Left lung (tissue), 10 donors: ENCODE data around the gene ARHGEF38. TPM values are rescaled to one million over a fixed set of nuclear protein-coding genes. Genes with fewer than 3 reads are reported as not detected.
A peak's percentile ranks its signal among the peaks of the same experiment; 100 is the strongest.

ENCODE experiments used
- ATAC-seq: fragments of 200-7000 bp; cut with Tn5 transposase; one replicate; pipeline ENCODE4 v1.9.1; 2020; ENCODE audit warnings: moderate library complexity
- DNase-seq, 4 donors: peaks; one replicate each; pipeline ENCODE4 v3.0.0-alpha.2; 2013 to 2020
- H3K27ac ChIP-seq, 2 donors: fragments of 200-600 bp; sonication (generic) in 1 of 2; one replicate each; pipeline versions ENCODE4 v1.5.0 to v1.8.0; 2020 to 2021
- H3K27me3 ChIP-seq, 2 donors: fragments of 200-600 bp; sonication (generic) in 1 of 2; one replicate each; pipeline versions ENCODE4 v1.5.0 to v1.8.0; 2020 to 2021
- H3K36me3 ChIP-seq, 2 donors: fragments of 200-600 bp; sonication (generic) in 1 of 2; one replicate each; pipeline versions ENCODE4 v1.5.0 to v1.8.0; 2020 to 2021
- H3K4me1 ChIP-seq, 2 donors: fragments of 200-600 bp; one replicate each; pipeline ENCODE4 v1.8.0; 2021
- H3K4me3 ChIP-seq, 2 donors: fragments of 200-600 bp; sonication (generic) in 1 of 2; one replicate each; pipeline versions ENCODE4 v1.5.0 to v1.8.0; 2020 to 2021; ENCODE audit warnings: mild to moderate bottlenecking in 1 of 2
- H3K9me3 ChIP-seq, 2 donors: fragments of 200-600 bp; sonication (generic) in 1 of 2; one replicate each; pipeline versions ENCODE4 v1.5.0 to v1.8.0; 2020 to 2021
- intact Hi-C, 2 donors: fragments of 100-400 bp; cut with DNase I; formaldehyde crosslinking; loops; one replicate each; pipeline versions ENCODE4 v1.11.2 to v1.14.2; 2022
- polyA plus RNA-seq, 6 donors: library from polyadenylated mRNA; unstranded; fragments of 120-200 nt; gene quantifications; one replicate each; pipeline ENCODE4 v1.2.1, GENCODE V29; 2013; ENCODE audit not compliant: insufficient read length in 6 of 6
- total RNA-seq, 2 donors: library from RNA; stranded (reverse); fragmentation: NEBNext Ultra II Directional; extraction: Animal tissue kit (Norgen Biotek cat#: 25700); gene quantifications; one replicate each; pipeline ENCODE4 v1.2.1, GENCODE V29; 2021
- TF ChIP-seq, protein P1 (sequence below), 2 donors: fragments of 200-600 bp; sonication (generic) in 1 of 2; IDR thresholded peaks; one replicate each; pipeline versions ENCODE4 v1.5.0 to v1.8.0; 2021; ENCODE audit warnings: antibody characterized with exemption in 2 of 2
- donor health status: DM: no; HTN: yes; CAD: no.
- donor health status: DM: no; HTN: no; CAD: no.

The ARHGEF38 gene
- total and polyA plus RNA-seq, 8 donors, result 5.0 to 12.1 (median 8.4) TPM

DNA sequence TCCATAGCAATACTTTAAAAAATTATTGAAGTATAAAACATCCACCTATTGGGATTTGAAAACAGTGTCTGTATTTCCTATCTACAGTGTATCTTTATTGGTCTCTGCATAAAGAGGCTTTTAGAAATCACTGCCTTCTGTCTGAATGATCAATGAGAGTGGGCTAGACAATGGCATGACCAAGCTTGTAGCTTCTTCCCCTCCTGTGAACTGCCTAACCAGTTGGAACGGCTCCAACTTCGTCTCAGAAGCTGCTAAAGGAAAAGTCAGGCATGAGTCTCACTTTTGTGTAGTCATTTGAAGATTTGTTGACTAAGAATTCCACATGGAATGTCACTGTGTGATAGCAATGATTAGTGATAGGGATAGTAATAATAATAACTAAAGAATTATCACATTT, 91.8 kb downstream of the ARHGEF38 start:
- no peaks in the 10 kb centered on the region for H3K9me3 ChIP-seq
- no peaks in the 10 kb centered on the region for H3K4me1 ChIP-seq
- ATAC-seq (no peak), DNase-seq (no peak)
- intact Hi-C loops, result no loop called here
- TF ChIP-seq, protein P1, sequence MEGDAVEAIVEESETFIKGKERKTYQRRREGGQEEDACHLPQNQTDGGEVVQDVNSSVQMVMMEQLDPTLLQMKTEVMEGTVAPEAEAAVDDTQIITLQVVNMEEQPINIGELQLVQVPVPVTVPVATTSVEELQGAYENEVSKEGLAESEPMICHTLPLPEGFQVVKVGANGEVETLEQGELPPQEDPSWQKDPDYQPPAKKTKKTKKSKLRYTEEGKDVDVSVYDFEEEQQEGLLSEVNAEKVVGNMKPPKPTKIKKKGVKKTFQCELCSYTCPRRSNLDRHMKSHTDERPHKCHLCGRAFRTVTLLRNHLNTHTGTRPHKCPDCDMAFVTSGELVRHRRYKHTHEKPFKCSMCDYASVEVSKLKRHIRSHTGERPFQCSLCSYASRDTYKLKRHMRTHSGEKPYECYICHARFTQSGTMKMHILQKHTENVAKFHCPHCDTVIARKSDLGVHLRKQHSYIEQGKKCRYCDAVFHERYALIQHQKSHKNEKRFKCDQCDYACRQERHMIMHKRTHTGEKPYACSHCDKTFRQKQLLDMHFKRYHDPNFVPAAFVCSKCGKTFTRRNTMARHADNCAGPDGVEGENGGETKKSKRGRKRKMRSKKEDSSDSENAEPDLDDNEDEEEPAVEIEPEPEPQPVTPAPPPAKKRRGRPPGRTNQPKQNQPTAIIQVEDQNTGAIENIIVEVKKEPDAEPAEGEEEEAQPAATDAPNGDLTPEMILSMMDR (IDR thresholded peaks at IDR 0.05), result no peak
- no peak overlapping the region for H3K4me3 ChIP-seq
- no peaks in the 10 kb centered on the region for H3K27me3 ChIP-seq
- H3K36me3 ChIP-seq, result no peaks in the 10 kb centered on the region
- H3K27ac ChIP-seq, result no peak overlapping the region

GRCh38 chr4:105645440-105645839, 93.0 kb downstream of the ARHGEF38 start:
- TF ChIP-seq, protein P1 (IDR thresholded peaks at IDR 0.05), result no peak
- intact Hi-C loops, result no loop called here
- ATAC-seq, result no peak
- Histone ChIP-seq H3K27ac (no peak overlapping the region), H3K9me3 (no peaks in the 10 kb centered on the region), H3K27me3 (no peaks in the 10 kb centered on the region), H3K36me3 (no peaks in the 10 kb centered on the region), H3K4me3 (no peak overlapping the region), H3K4me1 (no peaks in the 10 kb centered on the region)
- DNase-seq, result no peak

DNA sequence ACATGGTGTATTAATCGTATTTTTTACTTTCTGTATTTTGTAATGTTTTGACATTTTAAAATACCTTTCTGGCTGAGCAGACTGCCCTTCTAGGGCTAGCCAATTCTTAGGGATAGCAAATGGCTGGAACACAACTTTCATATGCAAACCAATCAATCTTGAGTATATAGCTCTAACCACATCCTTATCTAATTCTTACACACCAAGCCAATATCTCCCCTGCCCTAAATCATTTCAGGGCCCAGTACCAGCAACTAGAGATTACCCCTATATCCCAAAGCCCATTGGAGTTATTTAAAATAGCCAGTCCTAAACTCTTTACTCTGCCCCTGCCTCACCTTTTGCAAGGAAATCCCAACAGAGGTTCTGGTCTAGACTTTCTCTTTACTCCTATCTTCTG, 97.8 kb downstream of the ARHGEF38 start:
- no peak overlapping the region for H3K27ac ChIP-seq
- H3K9me3 ChIP-seq, result no peaks in the 10 kb centered on the region
- intact Hi-C loops, result no loop called here
- no peaks in the 10 kb centered on the region for H3K36me3 ChIP-seq
- no peak overlapping the region for H3K4me3 ChIP-seq
- ATAC-seq (no peak), DNase-seq (no peak)
- no peaks in the 10 kb centered on the region for H3K4me1 ChIP-seq
- TF ChIP-seq, protein P1 (IDR thresholded peaks at IDR 0.05), result no peak
- H3K27me3 ChIP-seq, result no peaks in the 10 kb centered on the region

DNA sequence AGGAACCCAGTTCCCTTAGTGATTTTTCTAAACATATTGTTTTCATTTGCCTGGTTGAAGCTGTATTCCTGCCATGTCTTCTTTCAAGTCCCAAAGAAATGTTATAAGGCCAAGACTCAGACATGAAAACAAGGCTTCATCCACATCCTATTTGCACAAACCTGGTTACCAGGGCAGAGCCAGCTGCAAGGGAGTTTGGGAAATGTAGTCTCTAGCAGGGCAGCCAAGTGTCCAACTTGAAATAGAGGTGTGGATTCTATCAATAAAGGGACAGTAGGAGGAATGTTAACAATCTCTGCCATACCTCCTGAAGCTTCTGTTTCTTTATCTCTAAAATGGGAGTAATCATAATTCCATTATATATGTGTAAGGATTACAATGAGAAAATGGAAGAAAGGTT, 99.5 kb downstream of the ARHGEF38 start:
- no peak for DNase-seq
- H3K9me3 ChIP-seq, result no peaks in the 10 kb centered on the region
- no peak for ATAC-seq

DNA sequence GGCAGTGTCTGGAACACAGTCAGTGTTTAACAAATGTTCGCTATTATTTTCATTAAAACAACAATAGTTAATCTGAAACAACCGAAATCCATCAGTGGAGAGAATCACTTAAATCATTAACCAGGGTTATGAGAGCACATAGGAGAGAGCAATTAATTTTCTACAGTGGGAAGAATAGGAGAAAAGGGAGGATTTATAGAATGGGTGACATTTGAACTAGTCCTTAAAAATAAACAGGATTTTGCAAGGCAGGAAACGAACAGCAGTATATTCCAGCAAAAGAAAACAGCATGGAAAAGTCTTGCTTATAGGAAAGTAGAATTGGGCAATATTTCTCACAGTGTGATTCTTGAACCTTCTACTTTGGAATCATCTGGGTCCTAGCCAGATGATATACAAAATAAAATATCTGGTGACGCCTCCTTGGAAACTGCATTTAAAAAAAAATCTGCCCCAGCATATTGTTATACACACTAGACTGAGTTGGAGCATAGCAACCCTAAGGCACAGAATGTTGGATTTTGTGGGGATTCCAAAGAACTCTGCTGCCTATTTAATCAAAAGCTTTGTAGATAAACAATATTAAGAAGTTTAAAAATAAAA, 100.0 kb downstream of the ARHGEF38 start:
- no peak for ATAC-seq
- Histone ChIP-seq H3K27me3 (no peaks in the 10 kb centered on the region), H3K36me3 (no peaks in the 10 kb centered on the region), H3K27ac (no peak overlapping the region), H3K4me1 (no peaks in the 10 kb centered on the region), H3K4me3 (no peak overlapping the region), H3K9me3 (no peaks in the 10 kb centered on the region)
- intact Hi-C loops, result no loop called here
- TF ChIP-seq, protein P1 (IDR thresholded peaks at IDR 0.05), result no peak
- DNase-seq, result peak in 2 of 4 donors; percentile 35 to 66

More for the DNA sequence above, 99.5 kb downstream of the ARHGEF38 start:
- intact Hi-C loops, result no loop called here
- H3K27ac ChIP-seq, result no peak overlapping the region
- no peaks in the 10 kb centered on the region for H3K4me1 ChIP-seq
- H3K4me3 ChIP-seq, result no peak overlapping the region
- TF ChIP-seq, protein P1 (IDR thresholded peaks at IDR 0.05), result no peak
- H3K27me3 ChIP-seq, result no peaks in the 10 kb centered on the region
- no peaks in the 10 kb centered on the region for H3K36me3 ChIP-seq
